Stimulated activated CD8-positive, alpha-beta memory T cell treated with anti-CD3 and anti-CD28 coated beads, Interleukin-2, amount 100 ng/mL, for 1 hour (primary cell): Measurements from ENCODE around the gene EIF3M.
"Not testable (repeated sequence)": the region's sequence is repeated elsewhere in the genome, so short reads cannot be mapped to it uniquely, and the experiment has no call there.

Source experiments
- DNase-seq, 2 donors: peaks; one replicate each; pipeline ENCODE4 v3.0.0-alpha.2; 2020; ENCODE audit warnings: low read depth in 2 of 2

Gene EIF3M

GRCh38 chr11:32596114-32596513 lies 12.5 kb downstream of the EIF3M start:
- DNase-seq: not testable (repeated sequence)

DNA sequence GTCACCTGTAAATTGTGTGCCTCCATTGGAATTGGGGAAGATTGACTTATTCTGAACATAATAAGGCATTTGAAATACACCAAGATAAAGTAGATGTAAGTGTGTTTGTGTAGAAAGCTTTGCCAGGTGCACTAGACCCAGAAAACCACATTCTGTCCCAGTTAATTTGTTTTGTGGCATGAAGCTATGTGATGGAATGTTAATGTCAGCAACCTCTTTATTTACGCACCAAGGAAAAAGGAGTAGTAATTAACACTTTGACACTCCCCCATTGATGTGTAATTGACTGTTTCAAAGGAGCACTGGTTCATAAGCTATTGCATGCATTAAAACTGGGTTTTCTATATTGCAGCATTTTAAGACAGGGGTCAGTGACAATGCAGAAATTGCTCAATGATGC lies 14.3 kb downstream of the EIF3M start:
- DNase-seq: no peak

DNA sequence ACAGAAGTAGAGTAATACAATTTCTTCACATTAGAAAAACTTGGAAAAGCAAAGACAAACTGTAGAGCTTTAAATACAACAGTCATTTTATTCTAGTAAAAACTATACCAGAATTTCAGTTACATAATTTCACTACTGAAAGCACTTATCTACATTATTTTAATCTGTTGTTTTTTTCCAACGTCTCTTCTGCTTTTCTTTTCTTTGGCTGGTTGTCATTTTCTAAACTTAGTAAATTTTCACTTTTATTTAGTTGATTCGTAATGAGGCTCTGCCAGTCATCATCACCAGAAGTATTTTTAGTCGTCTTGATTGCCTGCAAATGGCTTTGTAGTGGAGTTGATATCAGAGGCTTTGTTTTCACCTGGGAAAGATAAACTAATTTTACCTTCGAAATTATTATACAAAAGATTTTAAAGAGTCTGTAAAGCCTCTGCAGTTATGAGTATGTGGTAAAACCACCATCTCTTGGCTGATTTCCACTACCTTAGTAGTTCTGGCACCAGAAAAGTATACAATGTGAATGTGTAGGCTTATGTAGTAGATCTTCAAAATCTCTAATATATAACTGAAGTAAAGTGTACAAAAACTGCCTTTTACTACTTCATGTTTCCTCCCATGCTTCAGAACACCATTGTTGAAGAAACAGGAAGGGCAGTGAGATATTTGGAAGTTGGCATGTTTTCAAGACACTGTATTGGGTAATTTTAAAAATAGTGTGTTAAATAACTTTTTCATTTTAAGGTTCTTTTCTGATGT lies 19.2 kb downstream of the EIF3M start:
- DNase-seq: no peak

GRCh38 chr11:32606220-32606619 lies 22.6 kb downstream of the EIF3M start:
- no peak for DNase-seq

- not testable (repeated sequence) for DNase-seq
Measured at GRCh38 chr11:32608826-32609225, 25.2 kb downstream of the EIF3M start.

GRCh38 chr11:32610797-32611352 lies 27.2 kb downstream of the EIF3M start:
- DNase-seq: no peak

- no peak for DNase-seq
Measured at GRCh38 chr11:32613500-32614151, 30.0 kb downstream of the EIF3M start.

GRCh38 chr11:32615422-32615821 lies 31.8 kb downstream of the EIF3M start:
- no peak for DNase-seq

GRCh38 chr11:32616903-32617302 lies 33.3 kb downstream of the EIF3M start:
- no peak for DNase-seq

- DNase-seq: no peak
Measured at GRCh38 chr11:32630844-32631243, 47.2 kb downstream of the EIF3M start.

GRCh38 chr11:32635819-32636218 lies 52.2 kb downstream of the EIF3M start:
- DNase-seq: no peak

- DNase-seq: no peak
Measured at GRCh38 chr11:32641361-32641760, 57.7 kb downstream of the EIF3M start.

DNA sequence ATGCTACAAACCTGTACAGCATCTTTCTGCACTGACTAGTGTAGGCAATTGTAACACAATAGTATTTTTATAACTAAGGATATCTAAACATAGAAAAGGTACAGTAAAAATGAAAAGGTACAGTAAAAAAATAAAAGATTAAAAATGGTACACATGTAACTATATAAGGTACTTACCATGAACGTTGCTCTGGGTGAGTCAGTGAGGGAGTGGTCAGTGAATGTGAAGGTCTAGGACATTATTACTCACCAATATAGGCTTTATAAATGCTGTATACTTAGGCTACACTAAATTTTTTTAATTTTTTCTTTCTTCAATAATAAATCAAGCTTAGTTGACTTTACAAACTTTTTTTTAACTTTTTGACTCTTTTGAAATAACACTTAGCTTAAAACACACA lies 59.9 kb downstream of the EIF3M start:
- no peak for DNase-seq
